ENCODE results near the gene CTAGE6.
"Not testable (repeated sequence)": the region's sequence is repeated elsewhere in the genome, so short reads cannot be mapped to it uniquely, and the experiment has no call there.

Gene CTAGE6

GRCh38 chr7:143757596-143757995 lies at the start of gene CTAGE6:
Gene CTAGE6 (minus strand): TSS chr7:143757696. CDS start chr7:143757658, 38 bp downstream.
- not testable (repeated sequence) for DNase-seq

DNA sequence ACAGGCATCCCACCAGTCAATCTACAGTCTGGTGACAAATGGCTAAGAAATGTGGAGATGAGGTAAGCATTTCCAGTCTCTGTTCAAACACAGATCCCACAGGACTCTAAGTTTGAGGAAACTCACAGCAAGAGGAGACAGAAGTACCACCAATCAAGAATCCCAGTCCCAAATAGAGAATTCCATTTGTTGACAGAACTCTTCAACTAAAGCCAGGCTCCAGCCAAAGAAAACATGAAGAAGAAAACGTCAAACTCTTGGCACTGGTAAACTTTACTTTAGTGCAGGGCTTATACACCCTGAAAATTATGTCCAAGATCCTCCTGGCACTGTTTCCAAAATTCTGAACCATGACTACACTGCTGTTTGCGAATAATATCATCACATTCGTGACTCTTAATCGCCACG lies 49.2 kb upstream of the CTAGE6 start:
- DNase-seq, result not testable (repeated sequence)

DNA sequence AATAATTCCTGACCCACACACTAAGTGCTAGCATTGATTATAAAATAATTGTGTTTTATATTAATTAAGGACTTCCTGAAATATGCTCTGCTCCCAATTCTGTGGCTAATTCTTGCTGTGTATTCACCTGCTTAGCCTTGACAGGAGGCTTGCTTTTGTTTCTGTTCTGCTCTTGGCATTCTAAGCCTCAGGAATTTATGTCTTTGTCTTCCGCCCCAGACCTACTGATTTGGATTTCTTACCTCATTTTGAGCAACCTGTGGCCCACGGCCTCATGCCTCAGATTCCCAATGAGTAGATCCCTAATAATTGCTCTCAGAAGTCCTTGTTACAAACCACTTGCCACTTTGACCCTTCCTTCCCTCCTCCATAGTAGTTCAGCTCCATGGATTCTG lies 40.4 kb upstream of the CTAGE6 start:
- DNase-seq, result not testable (repeated sequence)

- DNase-seq, result not testable (repeated sequence)
Observed at GRCh38 chr7:143797119-143797895, 39.8 kb upstream of the CTAGE6 start.

DNA sequence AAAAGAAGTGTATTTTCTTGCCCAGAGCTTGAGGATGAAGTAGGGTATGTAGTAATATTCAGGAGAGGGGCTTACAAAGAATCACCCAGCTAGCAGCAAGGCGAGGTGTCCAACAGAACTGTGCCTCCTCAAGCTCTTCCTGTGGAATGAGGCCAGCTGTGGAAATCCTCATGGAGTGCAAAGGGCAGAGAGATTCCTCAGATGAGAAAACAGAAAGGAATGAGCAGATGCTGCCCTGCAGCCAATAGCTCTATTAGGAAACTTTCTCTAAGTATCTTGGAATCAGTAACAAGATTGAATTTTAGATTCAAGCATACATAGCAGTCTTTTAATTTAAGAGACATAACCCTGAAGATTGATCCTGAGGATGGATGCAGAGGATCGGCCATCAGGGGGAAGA lies 38.2 kb upstream of the CTAGE6 start:
- not testable (repeated sequence) for DNase-seq

- DNase-seq, result not testable (repeated sequence)
Observed at GRCh38 chr7:143792633-143793032, 35.1 kb upstream of the CTAGE6 start.

DNA sequence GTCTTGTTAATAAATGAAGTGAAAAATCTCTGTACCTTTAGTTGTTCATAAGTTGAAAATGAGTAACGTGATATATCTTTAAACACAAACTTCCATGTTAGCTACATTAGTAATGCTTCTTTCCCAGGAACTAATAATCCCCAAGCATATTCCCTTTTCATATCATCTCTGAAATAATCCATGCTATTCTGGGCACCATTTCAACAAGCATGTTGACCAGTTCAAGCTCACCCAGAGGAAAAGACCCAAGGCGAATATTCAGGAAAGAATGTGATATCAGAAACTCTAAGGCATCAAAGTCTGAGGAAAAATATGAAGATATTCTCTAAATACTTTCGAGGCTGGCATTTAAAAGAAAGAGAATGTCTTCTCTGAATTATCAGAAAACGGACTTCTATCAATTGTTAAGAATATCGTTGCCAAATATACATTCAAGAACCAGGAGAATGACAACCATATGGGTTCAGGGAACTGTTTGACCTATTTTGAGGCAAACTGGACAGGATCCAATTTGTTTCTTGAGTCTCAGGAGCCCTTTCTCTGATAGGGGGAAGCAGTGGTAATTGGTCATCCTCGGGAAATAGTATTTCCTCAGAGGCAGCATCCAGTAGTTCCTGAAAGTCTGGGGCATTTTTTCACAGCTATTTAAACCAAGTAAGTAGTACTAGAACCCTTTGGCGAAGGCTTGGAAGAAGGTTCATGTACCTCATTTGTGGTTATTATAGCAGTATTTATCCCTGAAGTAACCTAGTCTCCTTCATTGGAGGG lies 28.1 kb upstream of the CTAGE6 start:
- DNase-seq, result not testable (repeated sequence)

DNA sequence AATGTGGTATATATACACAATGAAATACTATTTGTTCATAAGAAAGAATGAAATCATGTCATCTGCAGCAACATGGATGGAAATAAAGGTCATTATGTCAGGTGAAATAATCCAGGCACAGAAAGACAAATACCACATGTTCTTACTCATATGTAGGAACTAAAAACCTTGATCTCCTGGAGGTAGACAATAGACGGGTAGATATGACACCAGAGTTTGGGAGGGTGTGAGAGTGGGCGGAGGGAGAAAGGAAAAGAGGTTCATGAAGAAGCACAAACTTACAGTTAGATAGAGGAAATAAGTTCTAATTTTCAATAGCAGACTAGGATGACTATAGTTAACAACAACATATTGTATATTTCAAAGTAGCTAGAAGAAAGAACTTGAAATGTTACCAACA lies 22.1 kb upstream of the CTAGE6 start:
- DNase-seq, result not testable (repeated sequence)

DNA sequence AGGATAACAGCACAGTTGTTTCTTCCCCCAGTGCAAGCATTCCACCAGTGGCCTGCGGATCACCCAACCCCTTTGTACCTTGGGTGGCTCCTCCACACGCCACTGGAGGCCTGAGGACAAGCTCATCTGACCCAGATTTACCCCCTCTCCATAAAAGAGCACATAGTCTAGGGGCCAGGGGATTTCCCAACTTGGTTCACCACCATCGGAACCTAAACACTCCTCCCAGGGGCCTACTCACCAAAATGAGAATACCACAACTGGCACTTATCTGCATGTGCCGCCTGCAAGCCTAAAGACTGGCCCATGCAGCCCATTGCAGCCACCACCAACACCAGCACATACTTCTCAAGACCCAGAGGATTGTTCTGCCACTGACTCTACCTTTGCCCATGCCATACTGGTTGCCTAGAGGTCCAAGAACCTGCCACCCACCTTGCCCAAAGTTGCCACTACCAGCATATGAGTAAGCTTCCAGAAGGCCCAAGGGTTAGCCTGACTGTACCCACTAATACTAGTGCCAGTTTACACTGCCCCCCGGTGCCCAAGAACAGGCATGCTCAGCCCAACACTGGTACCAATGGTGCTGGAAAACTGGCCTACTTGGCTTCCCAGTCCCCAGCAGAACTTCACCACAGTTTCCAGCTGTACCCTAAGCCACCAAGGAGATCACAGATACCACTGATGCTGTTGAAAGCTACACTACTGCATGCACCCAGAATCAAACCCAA lies 15.4 kb upstream of the CTAGE6 start:
- not testable (repeated sequence) for DNase-seq

- DNase-seq, result not testable (repeated sequence)
Observed at GRCh38 chr7:143767531-143767930, 10.0 kb upstream of the CTAGE6 start.

DNA sequence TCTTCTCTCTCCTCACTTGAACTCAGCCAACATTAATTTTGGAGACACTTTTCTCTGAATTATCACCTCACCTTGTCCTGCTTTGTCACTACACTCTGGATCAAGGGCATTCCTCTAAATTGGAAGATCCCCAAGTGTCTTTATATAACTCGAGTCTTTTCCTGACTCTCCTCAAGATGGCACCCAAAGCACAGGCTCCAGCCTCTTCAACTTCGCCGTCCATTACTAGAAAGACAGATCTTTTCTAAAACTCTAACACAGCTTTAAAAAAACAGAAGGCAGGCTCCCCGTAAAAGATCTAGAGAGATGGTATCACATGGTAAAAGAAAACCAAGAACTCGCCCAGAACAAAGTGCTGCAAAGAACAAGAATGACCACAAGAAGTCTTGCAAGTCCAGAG lies 8.2 kb upstream of the CTAGE6 start:
- DNase-seq, result not testable (repeated sequence)

DNA sequence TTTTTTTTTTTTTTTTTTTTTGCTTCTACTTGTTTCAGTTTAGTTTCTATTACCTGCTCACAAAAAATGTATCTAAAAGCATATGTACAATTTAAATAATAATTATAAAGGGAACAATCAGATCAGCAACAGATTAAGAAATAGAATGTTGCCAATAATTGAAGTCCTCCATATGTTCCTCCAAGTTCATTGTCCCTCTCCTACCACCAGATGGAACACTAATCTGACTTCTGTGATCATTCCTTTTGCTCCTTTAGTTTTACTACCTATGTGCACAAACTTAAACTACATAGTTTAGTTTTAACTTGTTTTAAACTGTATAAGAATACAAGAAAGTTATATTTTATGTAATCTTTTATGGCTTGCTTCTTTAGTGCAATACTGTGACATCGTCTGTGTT lies 5.6 kb upstream of the CTAGE6 start:
- not testable (repeated sequence) for DNase-seq

- DNase-seq, result not testable (repeated sequence)
Observed at GRCh38 chr7:143745340-143745739, 12.2 kb downstream of the CTAGE6 start.

- not testable (repeated sequence) for DNase-seq
Observed at GRCh38 chr7:143737037-143737819, 20.3 kb downstream of the CTAGE6 start.

DNA sequence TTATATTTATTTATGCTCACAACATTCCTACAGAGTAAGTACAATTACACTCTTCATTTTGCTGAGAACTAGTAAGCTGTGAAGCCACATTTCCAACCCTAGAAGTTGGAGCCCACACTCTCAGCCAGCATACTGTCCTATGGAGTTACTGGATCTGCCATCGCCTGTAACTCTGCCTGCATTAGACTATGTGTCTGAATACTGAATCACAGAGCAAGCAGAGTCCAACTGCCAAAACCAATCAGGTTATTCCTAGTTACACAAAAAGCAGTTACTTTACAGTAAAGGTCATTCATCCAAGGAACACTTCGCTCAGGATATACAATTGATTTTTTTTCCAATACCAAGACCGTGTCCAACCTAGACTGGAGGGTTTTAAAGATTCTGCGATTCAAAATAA lies 21.5 kb downstream of the CTAGE6 start:
- DNase-seq, result no peak

GRCh38 chr7:143733876-143734275 lies 23.6 kb downstream of the CTAGE6 start:
- no peak for DNase-seq

DNA sequence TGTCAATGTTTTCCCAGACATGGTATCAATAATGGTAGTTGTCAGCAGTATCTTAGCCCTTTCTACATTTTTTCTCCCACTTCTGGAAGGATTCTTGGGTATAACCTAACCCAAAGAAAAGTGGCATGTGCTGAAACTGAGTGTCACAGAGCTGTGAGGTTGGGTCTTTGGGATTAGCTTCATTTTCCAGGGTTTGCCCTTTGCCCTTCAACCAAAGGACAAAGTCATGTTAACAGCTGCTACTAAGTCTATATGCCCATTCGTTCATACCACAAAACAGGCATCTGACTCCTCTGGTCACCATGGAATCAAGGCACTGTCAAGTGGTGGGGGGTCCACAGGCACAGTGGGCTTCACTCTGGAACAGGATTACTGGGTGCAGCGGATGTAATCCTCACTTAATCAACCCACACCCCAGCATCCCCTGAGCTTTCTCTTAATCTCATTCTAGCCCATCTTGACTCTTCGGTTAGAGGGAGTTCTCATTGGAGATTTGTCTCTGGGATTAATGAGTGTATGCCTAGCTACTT lies 29.1 kb downstream of the CTAGE6 start:
- DNase-seq, result no peak

DNA sequence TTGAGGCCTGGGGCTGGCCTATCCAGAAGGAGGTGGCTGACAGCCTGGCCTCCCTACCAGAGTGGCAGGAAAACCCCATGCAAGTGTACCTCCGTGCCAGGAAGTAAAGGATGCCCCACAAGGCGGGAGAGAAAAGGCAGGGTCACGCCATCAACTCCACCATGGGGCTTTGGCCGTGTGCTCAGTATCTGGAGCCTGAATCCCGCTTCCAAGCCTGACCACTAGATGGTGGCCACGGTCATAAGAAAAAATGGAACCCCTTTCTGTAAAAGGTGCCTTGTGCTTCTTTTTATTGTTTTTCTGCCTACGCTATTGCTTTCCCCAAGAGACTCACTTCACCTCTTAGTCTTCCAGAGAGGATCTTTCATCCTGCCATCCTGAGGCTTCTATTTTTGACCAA lies 29.9 kb downstream of the CTAGE6 start:
- not testable (repeated sequence) for DNase-seq

DNA sequence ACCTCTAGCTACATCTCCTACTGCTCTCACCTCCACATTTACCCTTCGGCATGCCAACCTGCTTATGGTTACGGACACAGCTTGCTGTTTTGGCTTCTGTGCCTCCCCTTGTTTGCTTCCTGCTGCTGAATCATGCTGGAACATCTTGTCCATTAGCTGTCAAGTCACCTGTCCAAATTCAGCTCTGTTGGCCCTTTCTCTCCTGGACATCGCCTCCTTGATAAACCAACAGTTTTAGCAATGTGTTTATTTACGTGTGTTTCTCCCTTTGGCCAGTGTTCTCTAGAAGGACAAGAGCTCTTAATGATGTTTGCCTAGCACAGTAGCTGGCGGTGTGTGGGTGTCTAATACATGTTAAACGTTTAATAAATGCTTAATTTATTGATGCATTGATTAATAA lies 31.4 kb downstream of the CTAGE6 start:
- not testable (repeated sequence) for DNase-seq

GRCh38 chr7:143720335-143720734 lies 37.2 kb downstream of the CTAGE6 start:
- DNase-seq, result not testable (repeated sequence)

GRCh38 chr7:143715543-143716193 lies 41.8 kb downstream of the CTAGE6 start:
- DNase-seq, result not testable (repeated sequence)
